Measurements from ENCODE around the gene OSTM1. TPM values are rescaled to one million over a fixed set of nuclear protein-coding genes. Genes with fewer than 3 reads are reported as not detected.

OSTM1 gene
- total and polyA plus RNA-seq, 2 of the 8 experiments (the other 6 are each of a cell fraction or from before 2014, with no cell fraction given), result 17.7 to 26.1 TPM

GRCh38 chr6:108078191-108078590 lies 3.6 kb upstream of the OSTM1 start (continued):
- TF ChIP-seq CTBP2 (IDR thresholded peaks at IDR 0.05; ENCODE audit: borderline replicate concordance, insufficient read depth, insufficient read length, low read length), result no peak
- no peak for TF ChIP-seq SAP30 (IDR thresholded peaks at IDR 0.05; ENCODE audit: insufficient read depth, insufficient replicate concordance, low read length)
